GM19438 (cell line): ENCODE results near the gene RAPGEF6.
"Not testable (repeated sequence)": the region's sequence is repeated elsewhere in the genome, so short reads cannot be mapped to it uniquely, and the experiment has no call there.

Experiments used
- ATAC-seq: cut with Tn5 transposase; IDR thresholded peaks from one replicate; pipeline ENCODE4 v1.9.1; 2021; ENCODE audit warnings: low read depth; ENCODE audit not compliant: unreplicated experiment

The RAPGEF6 gene

DNA sequence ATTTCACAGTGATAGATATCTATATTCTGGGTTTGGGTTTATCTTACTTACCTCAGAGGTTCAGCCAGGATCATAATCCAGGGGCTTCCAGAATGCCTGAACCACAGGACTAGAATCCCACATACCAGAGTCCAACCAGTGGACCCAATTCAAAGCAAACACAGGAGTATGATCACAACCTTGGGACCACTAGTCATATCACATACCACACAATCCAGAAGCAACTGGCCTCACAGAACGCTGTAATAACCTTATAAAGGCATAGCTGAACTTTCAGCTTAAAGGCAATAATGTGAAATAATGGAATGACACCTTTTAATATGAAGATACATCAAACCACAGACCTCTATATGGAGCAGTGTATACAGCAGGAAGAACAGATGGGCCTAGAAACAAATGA is 25.3 kb downstream of the RAPGEF6 start:
- ATAC-seq: no peak

DNA sequence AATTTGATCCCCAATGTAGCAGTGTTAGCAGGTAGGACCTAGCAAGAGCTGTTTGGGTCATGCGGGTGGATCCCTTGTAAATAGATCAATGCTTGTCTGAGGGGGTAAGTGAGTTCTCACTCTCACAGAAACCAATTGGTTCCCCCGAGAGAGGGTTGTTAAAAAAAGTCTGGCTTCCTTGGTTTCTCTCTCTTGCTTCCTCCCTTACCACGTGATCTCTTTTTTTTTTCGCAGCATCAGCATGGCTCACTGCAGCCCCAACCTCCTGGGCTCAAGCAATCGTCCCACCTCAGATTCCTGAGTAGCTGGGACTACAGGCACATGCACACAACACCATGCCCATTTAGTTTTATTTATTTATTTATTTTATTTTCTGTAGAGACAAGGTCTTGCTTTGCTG is 26.4 kb downstream of the RAPGEF6 start:
- ATAC-seq: no peak

DNA sequence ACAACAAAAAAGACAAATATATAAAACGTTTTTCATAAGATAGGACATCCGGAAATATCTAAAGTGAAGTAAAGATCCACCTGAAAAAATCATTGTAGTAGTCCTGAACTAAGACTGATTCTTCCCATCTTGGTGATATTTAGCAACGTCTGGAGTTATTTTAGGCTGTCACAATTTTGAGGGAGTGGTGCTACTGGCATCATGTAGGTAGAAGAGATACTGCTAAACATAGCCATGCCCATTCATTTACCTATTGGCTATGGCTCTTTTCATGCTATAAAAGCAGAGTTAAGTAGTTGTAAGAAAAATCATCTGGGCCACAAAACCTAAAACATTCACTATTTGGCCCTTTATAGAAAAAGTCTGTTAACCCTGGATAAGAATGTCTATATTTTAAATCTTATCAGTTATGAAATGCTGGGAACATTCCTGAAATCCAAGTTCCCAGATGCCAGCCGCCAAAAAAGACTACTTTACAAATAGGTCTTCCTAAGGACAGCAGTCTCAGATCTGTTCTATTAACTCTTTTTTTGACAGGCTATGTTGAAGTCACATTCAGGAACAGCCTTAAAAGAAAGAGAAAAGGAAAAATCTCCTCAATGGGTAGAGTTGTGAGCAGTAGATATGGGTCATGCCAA is 27.0 kb downstream of the RAPGEF6 start:
- ATAC-seq: no peak

GRCh38 chr5:131607418-131607817 is 27.6 kb downstream of the RAPGEF6 start:
- no peak for ATAC-seq

GRCh38 chr5:131605086-131605485 is 29.9 kb downstream of the RAPGEF6 start:
- no peak for ATAC-seq

DNA sequence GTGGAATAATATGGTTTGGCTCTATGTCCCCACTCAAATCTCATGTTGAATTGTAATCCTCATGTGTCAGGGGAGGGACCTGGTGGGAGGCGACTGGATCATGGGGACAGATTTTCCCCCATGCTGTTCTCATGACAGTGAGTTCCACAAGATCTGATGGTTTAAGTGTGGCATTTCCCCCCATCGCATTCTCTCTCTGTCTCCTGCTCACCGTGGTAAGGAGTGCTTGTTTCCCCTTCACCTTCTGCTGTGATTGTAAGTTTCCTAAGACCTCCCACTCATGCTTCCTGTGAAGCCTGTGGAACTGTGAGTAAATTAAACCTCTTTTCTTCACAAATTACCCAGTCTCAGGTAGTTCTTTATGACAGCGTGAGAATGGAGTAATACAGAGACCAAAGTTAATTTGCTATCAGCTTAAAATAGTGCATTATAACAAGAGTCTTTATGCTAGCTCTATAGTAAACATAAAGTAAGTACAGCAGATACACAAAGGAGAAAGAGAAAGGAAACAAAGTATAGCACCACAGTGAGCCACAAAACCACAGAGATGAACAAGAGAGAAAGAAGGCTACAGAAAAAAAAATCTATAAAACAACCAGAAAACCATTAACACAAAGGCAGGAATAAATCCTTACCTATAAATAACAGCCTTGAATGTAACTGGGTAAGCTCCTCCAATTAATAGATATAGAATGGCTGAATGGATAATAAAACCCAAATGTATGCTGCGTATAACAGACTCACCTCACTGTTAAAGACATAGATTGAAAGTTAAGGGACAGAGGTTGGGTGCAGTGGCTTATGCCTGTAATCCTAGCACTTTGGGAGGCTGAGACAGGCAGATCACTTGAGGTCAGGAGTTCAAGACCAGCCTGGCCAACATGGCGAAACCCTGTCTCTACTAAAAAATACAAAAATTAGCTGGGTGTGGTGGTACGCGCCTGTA is 39.7 kb downstream of the RAPGEF6 start:
- no peak for ATAC-seq

DNA sequence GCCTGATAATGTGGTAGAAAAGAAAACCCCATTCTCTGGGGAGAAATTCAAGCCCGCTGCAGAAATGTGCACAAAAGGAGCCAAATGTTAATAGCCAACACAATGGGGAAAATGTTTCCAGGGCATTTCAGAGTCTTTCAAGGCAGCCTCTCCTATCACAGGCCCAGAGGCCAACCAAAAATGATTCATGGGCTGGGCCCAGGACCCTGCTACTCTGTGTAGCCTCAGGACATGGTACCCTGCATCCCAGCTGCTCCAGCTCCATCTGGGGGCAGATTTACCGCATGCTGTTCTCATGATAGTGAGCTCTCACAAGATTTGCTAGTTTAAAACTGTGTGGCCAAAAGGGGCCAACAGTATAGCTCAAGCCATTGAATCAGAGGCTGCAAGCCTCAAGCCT is 41.1 kb downstream of the RAPGEF6 start:
- ATAC-seq: no peak

GRCh38 chr5:131593436-131593835 is 41.6 kb downstream of the RAPGEF6 start:
- not testable (repeated sequence) for ATAC-seq

GRCh38 chr5:131589510-131590348 is 45.3 kb downstream of the RAPGEF6 start:
- ATAC-seq: no peak

GRCh38 chr5:131587541-131587940 is 47.5 kb downstream of the RAPGEF6 start:
- ATAC-seq: no peak

DNA sequence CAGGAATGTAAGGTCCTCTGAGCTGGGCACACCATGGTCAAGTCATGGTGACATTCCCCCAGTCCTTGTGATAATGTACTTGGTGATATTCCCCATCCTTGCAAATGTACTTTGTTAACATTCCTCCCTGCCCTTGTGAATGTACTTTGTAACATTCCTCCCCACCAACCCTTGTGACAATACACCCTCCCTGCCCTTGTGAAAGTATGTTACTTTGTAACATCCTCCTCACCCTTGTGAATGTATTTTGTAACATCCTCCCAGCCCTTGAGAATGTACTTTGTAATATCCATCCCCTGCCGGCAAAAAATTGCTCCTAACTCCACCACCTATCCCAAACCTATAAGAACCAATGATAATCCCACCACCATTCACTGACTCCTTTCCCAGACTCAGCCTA is 53.3 kb downstream of the RAPGEF6 start:
- ATAC-seq: no peak

- no peak for ATAC-seq
Measured at GRCh38 chr5:131579917-131580671, 54.9 kb downstream of the RAPGEF6 start.

- ATAC-seq: no peak
Measured at GRCh38 chr5:131575660-131576227, 59.3 kb downstream of the RAPGEF6 start.

GRCh38 chr5:131571669-131572168 is 63.3 kb downstream of the RAPGEF6 start:
- ATAC-seq: no peak

GRCh38 chr5:131570757-131571156 is 64.3 kb downstream of the RAPGEF6 start:
- no peak for ATAC-seq

- ATAC-seq: no peak
Measured at GRCh38 chr5:131564229-131564652, 70.8 kb downstream of the RAPGEF6 start.

DNA sequence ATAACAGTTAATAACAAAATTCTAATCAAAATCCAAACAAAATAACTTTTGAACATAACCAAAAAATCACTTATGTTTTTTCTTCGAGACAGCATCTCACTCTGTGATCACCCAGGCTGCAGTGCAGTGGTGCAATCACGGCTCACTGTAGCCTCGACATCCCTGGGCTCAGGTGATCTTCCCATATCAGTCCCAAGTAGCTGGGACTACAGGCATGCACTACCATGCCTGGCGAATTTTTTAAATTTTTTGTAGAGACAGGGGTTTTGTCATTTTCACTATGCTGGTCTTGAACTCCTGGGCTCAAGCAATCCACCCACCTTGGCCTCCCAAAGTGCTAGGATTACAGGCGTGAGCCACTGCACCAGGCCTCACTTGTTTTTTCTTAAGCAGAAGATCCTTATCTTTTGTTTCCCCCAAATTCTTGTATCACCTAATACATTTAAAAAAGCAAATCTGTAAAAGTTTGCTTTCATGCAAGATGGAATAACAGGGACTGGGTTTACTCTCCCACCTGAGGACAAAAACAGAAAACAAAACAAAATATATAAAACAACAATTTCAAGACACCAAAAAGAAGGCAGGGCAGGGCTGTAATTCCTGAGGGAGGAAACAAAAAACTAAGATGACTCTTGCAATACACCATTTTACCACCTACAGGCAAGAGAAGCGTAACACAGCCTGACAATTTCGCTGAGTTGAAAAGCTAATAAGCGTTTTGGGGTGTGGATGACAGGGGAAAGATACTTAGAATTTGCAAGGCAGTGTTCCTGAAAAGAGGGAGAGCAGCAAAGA is 71.4 kb downstream of the RAPGEF6 start:
- ATAC-seq: no peak

GRCh38 chr5:131550606-131551005 is 84.4 kb downstream of the RAPGEF6 start:
- no peak for ATAC-seq

DNA sequence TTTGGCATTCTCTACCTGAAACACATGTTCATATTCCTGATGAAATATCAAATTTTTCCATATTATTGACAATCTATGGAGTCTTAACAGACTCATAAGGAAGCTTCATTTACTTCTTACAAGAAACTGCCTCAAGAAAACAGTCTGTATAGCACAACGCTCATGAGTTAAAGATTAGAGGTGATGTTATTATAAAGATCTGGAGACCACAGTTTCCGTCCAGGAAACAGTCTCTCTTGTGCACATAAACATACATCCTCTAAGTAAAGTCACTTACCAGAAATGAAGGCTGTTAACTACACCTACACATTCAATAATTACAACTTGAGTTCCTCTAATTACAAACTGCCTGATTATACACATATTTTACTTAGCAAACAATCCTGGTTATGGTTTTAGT is 86.9 kb downstream of the RAPGEF6 start:
- ATAC-seq: no peak
